B cell (primary cell): ENCODE data around the gene PMVK. TPM values are rescaled to one million over a fixed set of nuclear protein-coding genes. Genes with fewer than 3 reads are reported as not detected.

Experiments
- ATAC-seq: fragments of 200-7000 bp; cut with Tn5 transposase; one replicate; pipeline ENCODE4 v1.10.0; 2021; ENCODE audit warnings: low read depth, mild to moderate bottlenecking, moderate number of reproducible peaks, moderate library complexity
- CTCF ChIA-PET: fragments of 350-600 bp; sonication (Branson Sonifier 250); formaldehyde crosslinking; loops from one replicate; lab custom pipeline; 2021; ENCODE audit warnings: antibody characterized with exemption, inconsistent platforms; lab: Charles Lee
- POLR2A ChIA-PET: fragments of 350-600 bp; sonication (Branson Sonifier 250); formaldehyde crosslinking; loops from one replicate; lab custom pipeline; 2021; ENCODE audit warnings: antibody characterized with exemption; lab: Charles Lee
- DNase-seq: peaks from one replicate; pipeline ENCODE4 v3.0.0; 2013
- H2AFZ ChIP-seq: 2 replicates; pipeline ENCODE4 v1.6.1; 2012; ENCODE audit warnings: mild to moderate bottlenecking, low read depth, low read length; ENCODE audit not compliant: insufficient read depth, poor library complexity, severe bottlenecking
- H3K27ac ChIP-seq, 2 donors: 1 replicate in 1 of 2; 2 replicates in 1 of 2; pipeline ENCODE4 v1.5.1; 2012 to 2013; ENCODE audit warnings: low read length in 2 of 2, mild to moderate bottlenecking in 2 of 2, moderate library complexity in 1 of 2
- H3K27me3 ChIP-seq, 4 experiments: fragments of 200-600 bp in 1 of 4; sonication (generic) in 1 of 4; replicated peaks in 1 of 4; 1 replicate in 2 of 4; 2 replicates in 2 of 4; pipeline versions ENCODE4 v1.6.1 to v1.7.0; 2013 to 2016; ENCODE audit warnings: low read length in 3 of 4, mild to moderate bottlenecking in 2 of 4, mixed read lengths in 1 of 4, moderate library complexity in 1 of 4; ENCODE audit not compliant: insufficient read depth in 4 of 4, control insufficient read depth in 3 of 4; ENCODE audit errors: control extremely low read depth in 1 of 4
- H3K36me3 ChIP-seq, 2 experiments: replicated peaks in 1 of 2; 1 replicate in 1 of 2; 2 replicates in 1 of 2; pipeline versions ENCODE4 v1.6.1 to v1.7.1; 2013; ENCODE audit warnings: low read length in 1 of 2; ENCODE audit not compliant: insufficient read depth in 2 of 2, control insufficient read depth in 1 of 2; ENCODE audit errors: control extremely low read depth in 1 of 2, extremely low read depth in 1 of 2
- H3K4me1 ChIP-seq, 2 donors: fragments of 200-600 bp in 1 of 2; sonication (generic) in 1 of 2; 1 replicate in 1 of 2; 2 replicates in 1 of 2; pipeline versions ENCODE4 v1.5.1 to v1.6.1; 2013 to 2017; ENCODE audit warnings: low read length in 2 of 2; ENCODE audit not compliant: control insufficient read depth in 2 of 2, insufficient read depth in 2 of 2
- H3K4me2 ChIP-seq: replicated peaks from 2 replicates; pipeline ENCODE3; 2012; ENCODE audit warnings: mild to moderate bottlenecking, low read depth, low read length; ENCODE audit not compliant: poor library complexity, severe bottlenecking
- H3K4me3 ChIP-seq, 5 experiments: fragments of 200-600 bp in 1 of 5; sonication (generic) in 1 of 5; 1 replicate in 3 of 5; 2 replicates in 2 of 5; pipeline versions ENCODE4 v1.5.1 to v1.7.0; 2011 to 2016; ENCODE audit warnings: low read length in 4 of 5, mild to moderate bottlenecking in 4 of 5, low read depth in 2 of 5, control low read depth in 1 of 5, moderate library complexity in 1 of 5; ENCODE audit not compliant: insufficient read depth in 1 of 5; ENCODE audit errors: control extremely low read depth in 1 of 5, extremely low read depth in 1 of 5
- H3K79me2 ChIP-seq: fragments of 200-600 bp; sonication (generic); one replicate; pipeline ENCODE4 v1.6.0; 2016; ENCODE audit warnings: low read length; ENCODE audit not compliant: control insufficient read depth, insufficient read depth
- H3K9ac ChIP-seq: fragments of 200-600 bp; sonication (generic); 2 replicates; pipeline ENCODE4 v1.6.1; 2017; ENCODE audit warnings: mild to moderate bottlenecking, low read length, moderate library complexity
- H3K9me3 ChIP-seq, 3 donors: one replicate each; pipeline versions ENCODE4 v1.6.1 to v1.7.1; 2013; ENCODE audit warnings: low read length in 2 of 3; ENCODE audit not compliant: control insufficient read depth in 2 of 3, insufficient read depth in 1 of 3; ENCODE audit errors: control extremely low read depth in 1 of 3
- H4K20me1 ChIP-seq: 2 replicates; pipeline ENCODE4 v1.6.0; 2012; ENCODE audit warnings: mild to moderate bottlenecking, low read length; ENCODE audit not compliant: insufficient read depth, control insufficient read depth, poor library complexity, severe bottlenecking
- H3K27ac Mint-ChIP-seq: one replicate; pipeline ENCODE4 v1.8.0; 2021; ENCODE audit warnings: mixed read lengths
- H3K27me3 Mint-ChIP-seq: one replicate; pipeline ENCODE4 v1.8.0; 2021; ENCODE audit warnings: mixed read lengths
- H3K4me1 Mint-ChIP-seq: one replicate; pipeline ENCODE4 v1.8.0; 2021; ENCODE audit warnings: mixed read lengths
- H3K4me3 Mint-ChIP-seq: one replicate; pipeline ENCODE4 v1.8.0; 2021; ENCODE audit warnings: mixed read lengths
- H3K9me3 Mint-ChIP-seq: one replicate; pipeline ENCODE4 v1.8.0; 2022; ENCODE audit warnings: mixed read lengths; ENCODE audit not compliant: insufficient read depth
- CTCF ChIP-seq: fragments of 200-600 bp; IDR thresholded peaks from one replicate; pipeline ENCODE4 v1.8.0; 2022; ENCODE audit warnings: antibody characterized with exemption, mild to moderate bottlenecking
- EZH2 ChIP-seq: IDR thresholded peaks from 2 replicates; pipeline ENCODE4 v1.6.1; 2012; ENCODE audit warnings: borderline replicate concordance, low read depth, mild to moderate bottlenecking, moderate library complexity, low read length; ENCODE audit not compliant: insufficient read depth, poor library complexity, severe bottlenecking
- WGBS: methylation state at CpG from one replicate; pipeline ENCODE4 v1.1.5; 2013; ENCODE audit warnings: missing lambda C conversion rate; ENCODE audit not compliant: insufficient coverage; 5-methylcytosine and 5-hydroxymethylcytosine counted together
- intact Hi-C: fragments of 100-400 bp; cut with micrococcal nuclease; formaldehyde crosslinking; loops from one replicate; pipeline ENCODE4 v1.10.0; 2022
- polyA plus RNA-seq: library from polyadenylated mRNA; depleted of rRNA; stranded (reverse); fragments of >200 nt; gene quantifications from 2 replicates; pipeline ENCODE4 v1.2.3, GENCODE V29; 2012
- total RNA-seq, 2 donors: library from RNA; stranded (reverse); fragments of 120-200 nt in 1 of 2; gene quantifications; 1 replicate in 1 of 2; 2 replicates in 1 of 2; pipeline versions ENCODE4 v1.2.3 to v1.2.4, GENCODE V29; 2013 to 2022

PMVK gene
- total and polyA plus RNA-seq, 2 donors (not counting 1 experiment from before 2014, with no cell fraction given) = 15.0 to 15.4 TPM

DNA sequence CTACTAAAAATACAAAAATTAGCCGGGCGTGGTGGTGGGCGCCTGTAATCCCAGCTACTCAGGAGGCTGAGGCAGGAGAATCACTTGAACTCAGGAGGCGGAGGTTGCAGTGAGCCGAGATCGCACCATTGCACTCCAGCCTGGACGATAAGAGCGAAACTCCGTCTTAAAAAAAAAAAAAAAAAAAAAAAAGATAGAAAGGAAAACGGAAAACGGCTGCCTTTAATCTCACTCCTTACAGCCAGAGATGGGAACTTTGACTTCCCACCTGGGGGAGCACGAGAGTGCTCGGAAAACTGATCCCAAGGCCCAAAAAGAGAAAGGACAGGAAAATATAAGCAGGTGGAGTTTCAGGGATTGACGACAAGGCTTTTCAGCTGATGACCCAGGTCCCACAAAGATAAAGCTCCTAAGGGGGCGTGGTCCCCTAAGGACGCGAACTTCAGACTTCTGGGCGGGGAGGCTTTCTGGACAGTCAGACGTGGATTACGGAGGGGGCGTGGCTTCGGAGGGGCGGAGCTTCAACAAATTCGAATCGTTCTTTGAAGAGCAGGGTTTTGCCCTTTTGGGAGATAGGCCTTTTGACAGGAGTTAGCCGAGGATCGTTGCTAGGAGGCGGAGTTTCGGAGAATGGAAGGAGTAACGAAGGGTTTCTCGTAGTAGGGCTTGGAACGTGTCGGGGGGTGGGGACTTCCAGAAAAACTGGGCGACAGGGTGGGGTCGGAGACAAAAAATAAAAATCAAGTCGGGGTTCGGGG, 37.0 kb upstream of the PMVK start:
- peak overlapping the region; percentile 86 for H3K4me2 ChIP-seq
- Mint-ChIP-seq H3K9me3 (no peaks in the 10 kb centered on the region), H3K4me1 (peaks cover 30% of the 10 kb centered on the region), H3K27ac (no peak overlapping the region), H3K4me3 (no peak overlapping the region), H3K27me3 (no peaks in the 10 kb centered on the region)
- WGBS = 1% methylated on average over 25 of the region's 37 CpGs
- H3K79me2 ChIP-seq = peaks cover 67% of the 10 kb centered on the region
- H3K9me3 ChIP-seq = no peaks in the 10 kb centered on the region
- peak overlapping the region; percentile 68 for H2AFZ ChIP-seq
- peak overlapping the region; percentile 90 to 94 for H3K27ac ChIP-seq
- H3K36me3 ChIP-seq = peaks cover 0 to 18% of the 10 kb centered on the region in 2 experiments
- peak overlapping the region; percentile 71 to 99 (median 90) for H3K4me3 ChIP-seq
- H3K27me3 ChIP-seq = no peaks in the 10 kb centered on the region
- H3K4me1 ChIP-seq = peaks cover 22 to 44% of the 10 kb centered on the region in 2 donors
- intact Hi-C loops = loop anchor here (1.0 to 5.0 kb wide), 5 partner anchors 12 to 199 kb away; partner anchors contain the start of genes KRTCAP2, PYGO2 and TRIM46
- POLR2A ChIA-PET = interaction anchor here (0.7 to 3.8 kb wide), 14 partner anchors 10 to 868 kb away, joined by 3 to 32 read pairs (median 8); partner anchors contain the start of genes FLAD1, PBXIP1, PMVK and PYGO2
- peak; percentile 94 for DNase-seq
- CTCF ChIA-PET = interaction anchor here (0.6 to 8.7 kb wide), 21 partner anchors 10 to 638 kb away, joined by 3 to 110 read pairs (median 4); partner anchors contain the start of genes FLAD1, KRTCAP2, PBXIP1 and PMVK
- H4K20me1 ChIP-seq = peaks cover 39% of the 10 kb centered on the region
- H3K9ac ChIP-seq = peak overlapping the region; percentile 86
- TF ChIP-seq EZH2 (no peak), CTCF (no peak)
- peak; percentile 18 for ATAC-seq
